ENCODE results near the gene RBM39.
"Not testable (repeated sequence)": the region's sequence is repeated elsewhere in the genome, so short reads cannot be mapped to it uniquely, and the experiment has no call there.

RBM39 gene

GRCh38 chr20:35706591-35707529 lies 35.2 kb downstream of the RBM39 start:
- DNase-seq (ENCODE audit: low read depth in 3 of 3), result not testable (repeated sequence)

GRCh38 chr20:35705894-35706293 lies 36.2 kb downstream of the RBM39 start:
- not testable (repeated sequence) for DNase-seq (ENCODE audit: low read depth in 3 of 3)

GRCh38 chr20:35704514-35705261 lies 37.4 kb downstream of the RBM39 start:
- DNase-seq (ENCODE audit: low read depth in 3 of 3), result no peak

DNA sequence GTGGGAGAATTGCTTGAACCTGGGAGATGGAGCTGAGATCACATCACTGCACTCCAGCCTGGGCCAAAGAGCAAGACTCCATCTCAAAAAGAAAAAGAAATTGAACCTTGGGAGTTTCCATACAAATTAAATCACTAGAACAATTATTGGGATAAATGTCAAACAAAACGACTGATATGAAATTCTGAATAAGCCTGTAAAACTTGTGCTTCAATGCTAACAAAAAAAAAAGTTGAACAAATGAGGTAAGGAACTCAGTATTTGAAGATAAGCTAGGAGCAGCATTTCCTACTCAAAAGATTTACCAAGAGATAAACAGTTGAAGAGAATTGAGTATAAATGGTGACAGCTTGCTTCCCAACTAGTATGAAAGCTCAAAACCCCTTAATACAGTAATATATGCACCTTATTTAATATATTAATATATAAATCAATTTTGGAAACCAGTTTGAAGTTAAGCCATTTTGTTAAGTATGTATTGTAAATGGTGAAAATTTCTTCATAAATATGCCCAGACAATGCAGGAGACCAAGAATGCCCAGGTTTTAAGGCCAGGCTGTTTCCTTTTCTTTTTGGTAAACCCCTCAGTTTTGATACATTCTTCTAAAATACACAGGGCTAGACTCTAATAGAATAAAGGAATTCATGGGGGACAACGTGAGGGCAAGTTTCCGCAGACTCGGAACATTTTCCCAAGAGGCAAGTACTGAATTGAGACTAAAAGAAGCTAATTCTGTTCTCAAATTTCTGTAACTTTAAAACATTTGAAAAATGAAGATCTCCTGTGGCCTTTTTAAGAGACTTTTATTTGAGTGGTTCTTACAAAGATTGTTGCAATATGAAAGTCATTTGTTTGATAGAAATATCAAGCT lies 39.0 kb downstream of the RBM39 start:
- DNase-seq (ENCODE audit: low read depth in 3 of 3), result no peak

DNA sequence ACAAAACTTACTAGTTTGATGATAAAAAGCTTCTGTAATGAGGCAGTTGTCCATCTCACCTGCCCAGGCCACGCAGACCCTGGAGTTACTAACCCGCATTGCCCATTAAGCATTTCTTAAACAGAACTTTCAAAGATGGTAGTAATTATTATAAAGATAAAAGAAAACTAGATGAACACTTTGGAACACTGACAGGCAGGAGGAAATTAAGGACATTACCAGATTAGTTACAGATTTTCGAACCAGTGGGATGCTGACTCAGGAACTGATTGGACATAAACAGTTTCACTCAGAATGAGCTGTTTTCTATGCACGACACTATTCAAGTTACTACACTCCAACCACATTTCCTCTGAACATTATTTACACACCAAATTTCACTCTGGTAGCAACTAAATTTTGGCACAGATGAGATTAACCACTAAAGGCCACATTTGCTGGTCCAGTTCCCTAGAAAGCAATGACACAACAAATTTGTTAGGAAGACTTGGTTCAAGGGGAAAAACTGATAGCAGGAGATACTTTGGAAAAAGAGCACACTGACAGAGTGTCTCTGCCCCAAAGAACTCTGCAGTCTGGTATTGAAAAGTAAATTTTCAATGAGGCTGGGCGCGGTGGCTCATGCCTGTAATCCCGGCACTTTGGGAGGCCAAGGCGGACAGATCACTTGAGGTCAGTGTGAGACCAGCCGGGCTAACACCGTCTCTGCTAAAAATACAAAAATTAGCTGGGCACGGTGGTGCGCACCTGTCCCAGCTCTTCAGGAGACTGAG lies 39.8 kb downstream of the RBM39 start:
- DNase-seq (ENCODE audit: low read depth in 3 of 3), result no peak

DNA sequence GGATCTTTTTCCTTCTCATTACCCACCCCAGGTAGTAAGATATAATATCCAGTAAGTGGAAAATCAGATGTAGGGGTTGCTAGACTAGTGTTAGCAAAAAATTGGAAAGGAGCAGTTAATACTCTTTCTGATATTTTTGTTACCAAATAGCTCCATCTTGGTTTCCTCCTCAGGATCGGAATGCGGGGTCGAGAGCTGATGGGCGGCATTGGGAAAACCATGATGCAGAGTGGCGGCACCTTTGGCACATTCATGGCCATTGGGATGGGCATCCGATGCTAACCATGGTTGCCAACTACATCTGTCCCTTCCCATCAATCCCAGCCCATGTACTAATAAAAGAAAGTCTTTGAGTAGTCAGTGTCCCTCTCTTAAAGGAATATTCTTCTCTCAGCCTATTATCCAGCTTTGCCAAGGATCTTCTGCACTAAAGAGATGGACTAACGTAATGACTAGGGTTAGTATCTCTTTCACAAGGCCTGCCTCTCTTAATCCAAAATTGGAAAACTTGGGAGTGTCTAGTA lies 41.4 kb downstream of the RBM39 start:
- DNase-seq (ENCODE audit: low read depth in 3 of 3), result no peak

DNA sequence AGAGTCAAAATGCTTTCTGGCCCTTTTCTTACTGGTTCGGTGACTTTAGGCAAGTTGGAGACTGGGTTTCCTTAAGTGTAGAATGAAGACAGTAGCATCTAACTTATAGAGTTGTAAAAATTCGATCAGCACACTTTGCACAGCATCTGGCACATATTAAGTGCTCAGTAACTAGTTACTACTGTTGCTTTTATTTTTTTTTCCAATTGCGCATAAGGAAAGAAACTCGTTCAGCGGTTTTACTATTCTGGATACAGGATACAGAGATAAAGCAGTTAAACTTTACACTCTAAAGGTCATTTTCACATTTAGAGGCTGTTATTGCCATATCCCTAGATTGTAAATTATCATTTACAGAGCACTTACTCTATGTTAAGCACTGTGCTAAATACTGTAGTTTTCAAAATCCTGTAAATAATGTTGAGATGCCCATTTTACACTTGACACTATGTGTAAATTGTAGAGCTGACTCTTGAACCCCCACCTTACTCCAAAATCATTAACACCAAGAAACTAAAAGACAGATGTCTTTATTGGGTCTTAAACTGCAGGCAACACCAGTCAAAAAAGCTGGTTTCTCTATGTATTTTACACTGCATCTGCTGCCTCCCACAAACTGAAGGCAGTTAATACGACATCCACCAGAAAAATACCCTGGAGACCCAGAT lies 42.0 kb downstream of the RBM39 start:
- DNase-seq (ENCODE audit: low read depth in 3 of 3), result no peak

GRCh38 chr20:35699127-35699956 lies 42.7 kb downstream of the RBM39 start, which contains the start of the genes NFS1 and ROMO1:
NFS1 (minus strand) TSS chr20:35699352; CDS start chr20:35699288, 64 bp downstream.
ROMO1 (plus strand) TSS chr20:35699405; CDS start chr20:35699633, 228 bp downstream.
- DNase-seq (ENCODE audit: low read depth in 3 of 3), result peak; percentile 67 to 70 (median 68)

GRCh38 chr20:35698298-35699126 lies 43.5 kb downstream of the RBM39 start:
- DNase-seq (ENCODE audit: low read depth in 3 of 3), result peak in 1 of 3 experiments; percentile 7

GRCh38 chr20:35697696-35698297 lies 44.3 kb downstream of the RBM39 start:
- no peak for DNase-seq (ENCODE audit: low read depth in 3 of 3)

DNA sequence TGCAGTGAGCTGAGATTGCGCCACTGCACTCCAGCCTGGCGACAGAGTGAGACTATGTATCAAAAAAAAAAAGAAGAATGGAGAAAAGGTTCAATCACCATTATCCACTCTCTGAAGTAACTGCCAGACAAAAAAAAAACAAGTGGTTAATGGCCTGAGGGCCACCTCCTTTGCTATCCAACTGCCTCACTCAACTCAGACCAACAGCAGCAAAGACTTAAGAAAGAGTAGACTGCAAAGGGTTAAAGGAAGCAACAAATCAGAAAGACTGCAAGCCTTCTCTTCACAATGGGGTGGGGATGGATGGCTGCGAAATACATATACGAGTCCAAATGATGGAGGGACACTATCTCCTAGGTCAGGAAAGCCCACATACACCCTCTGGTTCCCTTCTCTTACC lies 46.1 kb downstream of the RBM39 start:
- no peak for DNase-seq (ENCODE audit: low read depth in 3 of 3)

DNA sequence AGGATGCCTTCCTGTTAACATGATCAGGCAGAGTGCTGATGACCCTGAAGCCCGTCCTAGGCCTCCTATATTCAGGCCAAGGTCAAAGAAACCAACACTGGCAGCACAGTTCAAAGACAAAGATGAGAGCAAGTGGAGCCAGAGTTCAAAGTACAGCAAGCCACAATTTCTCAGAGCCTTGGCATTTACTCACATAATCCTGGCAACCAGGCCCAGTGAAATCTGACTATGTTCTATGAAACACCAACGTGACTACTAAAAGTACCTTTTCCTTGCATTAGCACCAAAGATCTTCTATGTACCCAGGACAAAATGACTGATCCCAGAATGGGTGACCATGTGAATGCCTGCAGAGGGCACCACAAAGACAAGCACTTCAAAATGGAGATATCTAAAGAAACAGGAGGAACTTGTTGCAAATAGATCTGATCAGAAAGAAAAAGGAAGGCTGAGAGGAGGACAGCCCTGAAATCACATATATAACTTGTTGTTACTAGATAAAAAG lies 46.8 kb downstream of the RBM39 start:
- no peak for DNase-seq (ENCODE audit: low read depth in 3 of 3)

GRCh38 chr20:35690265-35690664 lies 51.8 kb downstream of the RBM39 start:
- DNase-seq (ENCODE audit: low read depth in 3 of 3), result no peak

GRCh38 chr20:35686872-35687271 lies 55.2 kb downstream of the RBM39 start:
- DNase-seq (ENCODE audit: low read depth in 3 of 3), result not testable (repeated sequence)

GRCh38 chr20:35685368-35685767 lies 56.7 kb downstream of the RBM39 start:
- not testable (repeated sequence) for DNase-seq (ENCODE audit: low read depth in 3 of 3)

DNA sequence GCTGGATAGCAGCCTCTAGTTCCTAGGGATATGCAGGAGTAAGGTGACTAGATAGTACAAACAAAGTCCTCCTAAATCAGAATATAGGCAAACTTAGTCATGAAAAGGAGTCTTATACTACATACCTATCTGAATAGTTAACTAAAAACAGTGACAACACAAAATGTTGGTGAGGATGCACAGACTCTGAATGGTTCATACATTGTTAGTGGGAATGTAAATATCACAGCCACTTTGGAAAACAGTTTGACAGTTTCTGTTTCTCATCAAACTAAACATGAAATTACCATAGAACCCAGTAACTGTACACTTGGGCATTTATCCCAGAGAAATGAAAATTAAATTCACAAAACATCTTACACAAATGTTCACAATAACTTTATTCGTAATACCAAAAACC lies 60.1 kb downstream of the RBM39 start:
- no peak for DNase-seq (ENCODE audit: low read depth in 3 of 3)

DNA sequence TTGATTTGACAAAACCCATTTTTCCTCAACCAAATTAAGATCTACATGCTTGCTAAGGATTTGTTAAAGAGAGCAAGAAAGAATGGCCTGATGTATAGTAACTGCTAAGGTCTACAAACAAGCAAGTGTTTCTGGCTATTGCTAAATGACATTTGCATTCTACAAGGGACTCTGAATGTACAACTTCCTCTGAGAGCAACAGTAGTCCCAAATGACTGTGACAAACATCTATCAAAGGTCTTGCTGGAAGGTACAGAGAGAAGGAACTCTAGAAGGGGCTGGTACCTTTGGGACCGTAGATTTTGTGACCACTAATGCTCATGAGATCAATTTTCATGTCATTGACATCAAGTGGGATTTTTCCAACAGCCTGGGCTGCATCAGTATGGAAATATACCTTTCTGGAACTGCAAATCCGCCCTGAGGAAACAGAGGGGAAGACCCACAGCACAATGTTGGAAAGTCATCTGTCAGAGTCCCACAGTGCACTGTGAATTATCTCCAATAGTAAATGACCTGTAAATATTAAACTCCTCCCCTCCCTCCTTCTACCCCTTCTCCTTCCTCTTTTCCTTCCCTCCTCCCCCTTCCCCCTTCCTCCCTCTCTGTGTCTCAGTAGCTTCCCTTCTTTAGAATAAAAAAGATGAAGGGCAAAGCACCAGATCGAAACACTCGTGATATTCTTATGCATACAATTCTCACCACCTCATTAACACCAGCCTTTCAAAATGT lies 61.4 kb downstream of the RBM39 start:
- no peak for DNase-seq (ENCODE audit: low read depth in 3 of 3)

Data from stimulated activated CD4-positive, alpha-beta T cell treated with anti-CD3 and anti-CD28 coated beads, TNF-alpha, amount 100 ng/mL, for 4 hours (primary cell).